RWPE2 (cell line): ENCODE measurements around the gene GAB3.

Experiments used
- ATAC-seq: fragments of 200-7000 bp; cut with Tn5 transposase; 3 replicates; pipeline ENCODE4 v1.9.1; 2021; ENCODE audit warnings: low read depth
- DNase-seq: peaks from one replicate; pipeline ENCODE4 v3.0.0-alpha.2; 2020; ENCODE audit warnings: low spot score
- H3K27ac ChIP-seq: fragments of 450-650 bp; 2 replicates; pipeline ENCODE4 v1.5.1; 2017; ENCODE audit warnings: mild to moderate bottlenecking; ENCODE audit not compliant: poor library complexity, severe bottlenecking
- H3K27me3 ChIP-seq: fragments of 250-450 bp; sonication (Bioruptor Pico); 2 replicates; pipeline ENCODE4 v1.5.1; 2021; ENCODE audit warnings: mild to moderate bottlenecking, moderate library complexity; ENCODE audit not compliant: insufficient read depth, poor library complexity, severe bottlenecking
- H3K36me3 ChIP-seq: fragments of 250-450 bp; sonication (Bioruptor Pico); 2 replicates; pipeline ENCODE4 v1.5.1; 2020; ENCODE audit warnings: low read depth, mild to moderate bottlenecking, moderate library complexity
- H3K4me1 ChIP-seq: fragments of 250-450 bp; sonication (Bioruptor Pico); 2 replicates; pipeline ENCODE4 v1.5.1; 2021; ENCODE audit warnings: mild to moderate bottlenecking, moderate library complexity; ENCODE audit not compliant: insufficient read depth, poor library complexity, severe bottlenecking
- H3K4me3 ChIP-seq: fragments of 250-450 bp; sonication (Bioruptor Pico); 2 replicates; pipeline ENCODE4 v1.5.1; 2021; ENCODE audit warnings: mild to moderate bottlenecking, moderate library complexity; ENCODE audit not compliant: severe bottlenecking
- H3K9me3 ChIP-seq: fragments of 250-450 bp; sonication (Bioruptor Pico); 2 replicates; pipeline ENCODE4 v1.5.1; 2021; ENCODE audit warnings: mild to moderate bottlenecking, moderate library complexity; ENCODE audit not compliant: severe bottlenecking
- CTCF ChIP-seq: fragments of 450-650 bp; IDR thresholded peaks from one replicate; pipeline ENCODE4 v1.5.1; 2017; ENCODE audit warnings: mild to moderate bottlenecking, moderate library complexity; ENCODE audit not compliant: poor library complexity, severe bottlenecking

The GAB3 gene

GRCh38 chrX:154731881-154732280 lies 19.0 kb downstream of the GAB3 start:
- no peaks in the 10 kb centered on the region for H3K27me3 ChIP-seq
- no peak for TF ChIP-seq CTCF
- H3K4me3 ChIP-seq: no peak overlapping the region
- H3K36me3 ChIP-seq: no peaks in the 10 kb centered on the region
- peaks cover 83% of the 10 kb centered on the region for H3K4me1 ChIP-seq
- H3K9me3 ChIP-seq: no peaks in the 10 kb centered on the region
- DNase-seq (no peak), ATAC-seq (no peak)
- H3K27ac ChIP-seq: peak overlapping the region; percentile 84

DNA sequence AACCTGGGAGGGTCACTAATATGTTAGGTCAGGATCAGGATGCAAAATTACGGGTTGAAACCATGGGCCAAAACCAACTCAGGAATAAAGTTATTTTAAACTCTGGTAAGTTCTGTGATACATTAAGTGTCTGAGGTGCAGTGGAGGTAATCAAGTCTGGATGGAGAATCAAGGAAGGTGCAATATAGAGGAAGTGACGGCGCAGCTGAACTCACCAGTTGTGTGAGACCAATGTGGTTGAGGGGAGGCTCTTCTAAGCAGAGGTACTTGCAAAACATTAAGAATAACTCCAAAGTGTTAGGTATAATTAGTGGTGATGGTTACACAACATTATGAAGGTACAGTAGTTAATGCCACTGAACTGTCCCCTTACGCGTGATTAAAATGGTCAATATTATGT lies 19.7 kb downstream of the GAB3 start:
- DNase-seq (no peak), ATAC-seq (no peak)
- TF ChIP-seq CTCF: no peak
- H3K36me3 ChIP-seq: no peaks in the 10 kb centered on the region
- no peak overlapping the region for H3K4me3 ChIP-seq
- peaks cover 80% of the 10 kb centered on the region for H3K4me1 ChIP-seq
- no peaks in the 10 kb centered on the region for H3K9me3 ChIP-seq
- H3K27me3 ChIP-seq: no peaks in the 10 kb centered on the region
- H3K27ac ChIP-seq: peak overlapping the region; percentile 84

- no peaks in the 10 kb centered on the region for H3K27me3 ChIP-seq
- DNase-seq (no peak), ATAC-seq (peak; percentile 17; the same call in 2 of the 3 replicates)
- no peaks in the 10 kb centered on the region for H3K36me3 ChIP-seq
- peak overlapping the region; percentile 84 for H3K27ac ChIP-seq
- H3K9me3 ChIP-seq: no peaks in the 10 kb centered on the region
- H3K4me3 ChIP-seq: no peak overlapping the region
- peaks cover 76% of the 10 kb centered on the region for H3K4me1 ChIP-seq
- TF ChIP-seq CTCF: no peak
Measured at GRCh38 chrX:154730253-154730891, 20.5 kb downstream of the GAB3 start.

DNA sequence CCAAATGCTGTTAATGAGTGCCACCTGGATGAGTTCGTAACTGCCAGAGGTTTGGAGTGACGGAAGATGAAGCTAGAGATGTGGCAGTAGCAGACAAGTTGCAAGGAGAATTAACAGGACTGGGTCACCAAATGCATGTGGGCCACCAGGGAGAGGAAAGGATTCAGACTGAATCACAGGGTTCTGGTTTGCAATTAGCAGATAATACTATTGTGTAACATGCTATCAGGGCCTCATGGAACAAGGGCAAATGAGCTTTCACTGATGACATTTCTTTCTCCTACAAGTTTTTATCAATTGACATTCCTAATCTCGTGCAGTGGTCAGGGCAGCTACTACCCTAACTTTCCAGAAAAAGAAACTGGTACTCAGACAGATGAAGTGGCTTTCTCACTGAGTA lies 21.4 kb downstream of the GAB3 start:
- H3K9me3 ChIP-seq: no peaks in the 10 kb centered on the region
- DNase-seq (no peak), ATAC-seq (no peak)
- no peak overlapping the region for H3K4me3 ChIP-seq
- H3K4me1 ChIP-seq: peaks cover 67% of the 10 kb centered on the region
- H3K27ac ChIP-seq: peak overlapping the region; percentile 84
- no peaks in the 10 kb centered on the region for H3K27me3 ChIP-seq
- no peak for TF ChIP-seq CTCF
- no peaks in the 10 kb centered on the region for H3K36me3 ChIP-seq

- Histone ChIP-seq H3K27me3 (no peaks in the 10 kb centered on the region), H3K9me3 (no peaks in the 10 kb centered on the region), H3K4me1 (peaks cover 59% of the 10 kb centered on the region), H3K36me3 (no peaks in the 10 kb centered on the region), H3K4me3 (no peak overlapping the region), H3K27ac (peak overlapping the region; percentile 84)
- no peak for TF ChIP-seq CTCF
- ATAC-seq (no peak), DNase-seq (no peak)
Measured at GRCh38 chrX:154728431-154729190, 22.3 kb downstream of the GAB3 start.
